ENCODE data around the gene OR4D2.
"Not testable (repeated sequence)": the region's sequence is repeated elsewhere in the genome, so short reads cannot be mapped to it uniquely, and the experiment has no call there.

The OR4D2 gene

GRCh38 chr17:58166682-58167081 is at the start of gene OR4D2:
OR4D2 (plus strand) TSS chr17:58166982; CDS start chr17:58169656, 2,674 bp downstream.
- no peak for DNase-seq

- no peak for DNase-seq
These were observed 49.4 kb upstream of the OR4D2 start for GRCh38 chr17:58117382-58117781.

GRCh38 chr17:58119491-58119890 is 47.3 kb upstream of the OR4D2 start:
- DNase-seq, result no peak

- DNase-seq, result no peak
These were observed 46.5 kb upstream of the OR4D2 start for GRCh38 chr17:58120195-58120822.

- DNase-seq, result no peak
These were observed 44.9 kb upstream of the OR4D2 start for GRCh38 chr17:58121925-58122324.

- no peak for DNase-seq
These were observed 38.9 kb upstream of the OR4D2 start for GRCh38 chr17:58127846-58128245.

GRCh38 chr17:58132697-58133096 is 34.1 kb upstream of the OR4D2 start:
- DNase-seq, result not testable (repeated sequence)

GRCh38 chr17:58136669-58137279 is 30.0 kb upstream of the OR4D2 start:
- DNase-seq, result no peak

GRCh38 chr17:58141505-58141904 is 25.3 kb upstream of the OR4D2 start:
- DNase-seq, result no peak

- not testable (repeated sequence) for DNase-seq
These were observed 23.4 kb upstream of the OR4D2 start for GRCh38 chr17:58143335-58143734.

GRCh38 chr17:58144801-58145200 is 22.0 kb upstream of the OR4D2 start:
- DNase-seq, result no peak

GRCh38 chr17:58147930-58148434 is 18.8 kb upstream of the OR4D2 start, which contains the start of gene OR4D1:
OR4D1 (plus strand) TSS chr17:58148384; CDS start chr17:58155154, 6,770 bp downstream.
- DNase-seq, result no peak

GRCh38 chr17:58148609-58149008 is 18.2 kb upstream of the OR4D2 start:
- no peak for DNase-seq

GRCh38 chr17:58150394-58150793 is 16.4 kb upstream of the OR4D2 start:
- DNase-seq, result no peak

- no peak for DNase-seq
These were observed 13.7 kb upstream of the OR4D2 start for GRCh38 chr17:58153046-58153445.

GRCh38 chr17:58153671-58154070 is 13.1 kb upstream of the OR4D2 start:
- DNase-seq, result no peak

GRCh38 chr17:58156839-58157803 is 9.7 kb upstream of the OR4D2 start:
- DNase-seq, result no peak

GRCh38 chr17:58158181-58158580 is 8.6 kb upstream of the OR4D2 start:
- DNase-seq, result no peak

GRCh38 chr17:58161566-58161965 is 5.2 kb upstream of the OR4D2 start:
- DNase-seq, result no peak

- DNase-seq, result no peak
These were observed 801 bp upstream of the OR4D2 start for GRCh38 chr17:58165981-58166380.

- no peak for DNase-seq
These were observed 3.8 kb downstream of the OR4D2 start for GRCh38 chr17:58170622-58171021.

GRCh38 chr17:58172369-58173071 is 5.7 kb downstream of the OR4D2 start:
- no peak for DNase-seq

GRCh38 chr17:58174871-58175270 is 8.1 kb downstream of the OR4D2 start:
- no peak for DNase-seq

Measured in 8988T (cell line).